Breast epithelium (tissue), 4 donors: ENCODE measurements around the gene CHCT1. TPM values are rescaled to one million over a fixed set of nuclear protein-coding genes. Genes with fewer than 3 reads are reported as not detected.

Experiments
- DNase-seq, 2 donors: peaks; one replicate each; pipeline ENCODE4 v3.0.0-alpha.2; 2019; ENCODE audit warnings: low spot score in 2 of 2
- H3K27ac ChIP-seq, 2 donors: fragments of 200-600 bp; sonication (generic) in 1 of 2; one replicate each; pipeline ENCODE4 v1.5.1; 2016 to 2019; ENCODE audit warnings: mild to moderate bottlenecking in 1 of 2
- H3K27me3 ChIP-seq, 2 donors: fragments of 200-600 bp; sonication (generic) in 1 of 2; one replicate each; pipeline versions ENCODE4 v1.5.1 to v1.6.0; 2017 to 2019; ENCODE audit warnings: control low read depth in 1 of 2, mild to moderate bottlenecking in 1 of 2
- H3K36me3 ChIP-seq: fragments of 200-600 bp; one replicate; pipeline ENCODE4 v1.5.1; 2019
- H3K4me1 ChIP-seq, 2 donors: fragments of 200-600 bp; sonication (generic); one replicate each; pipeline ENCODE4 v1.5.1; 2016 to 2019; ENCODE audit warnings: control low read depth in 1 of 2
- H3K4me3 ChIP-seq, 3 donors: fragments of 200-600 bp; sonication (generic); 1 replicate in 2 of 3; 2 replicates in 1 of 3; pipeline ENCODE4 v1.5.1; 2016 to 2019; ENCODE audit warnings: mild to moderate bottlenecking in 3 of 3, moderate library complexity in 2 of 3
- H3K9me3 ChIP-seq, 2 donors: fragments of 200-600 bp; sonication (generic) in 1 of 2; one replicate each; pipeline ENCODE4 v1.5.1; 2016 to 2019; ENCODE audit warnings: control low read depth in 1 of 2
- POLR2A ChIP-seq: fragments of 450-650 bp; IDR thresholded peaks from one replicate; pipeline ENCODE4 v1.6.1; 2016; ENCODE audit warnings: antibody characterized with exemption, mild to moderate bottlenecking, moderate library complexity
- POLR2AphosphoS5 ChIP-seq, 3 donors: sonication (generic); formaldehyde crosslinking; IDR thresholded peaks; one replicate each; pipeline ENCODE4 v1.6.1; 2017; ENCODE audit warnings: antibody characterized with exemption in 3 of 3
- intact Hi-C: fragments of 100-400 bp; cut with DNase I; formaldehyde crosslinking; loops from one replicate; pipeline ENCODE4 v1.15.1; 2023; ENCODE audit warnings: low total_unique reads
- total RNA-seq, 3 donors: library from RNA; depleted of rRNA; stranded (reverse); fragments of >200 nt; gene quantifications; one replicate each; pipeline ENCODE4 v1.1.0, GENCODE V29; 2016
- TF ChIP-seq, protein P1 (sequence below), 3 donors: fragments of 450-650 bp; IDR thresholded peaks; one replicate each; pipeline ENCODE4 v1.5.1; 2016 to 2017; ENCODE audit warnings: antibody characterized with exemption in 3 of 3, mild to moderate bottlenecking in 3 of 3, moderate library complexity in 3 of 3

Gene CHCT1
- total RNA-seq, 3 donors from 2014 or later = 0.32 TPM; not detected in 2

DNA sequence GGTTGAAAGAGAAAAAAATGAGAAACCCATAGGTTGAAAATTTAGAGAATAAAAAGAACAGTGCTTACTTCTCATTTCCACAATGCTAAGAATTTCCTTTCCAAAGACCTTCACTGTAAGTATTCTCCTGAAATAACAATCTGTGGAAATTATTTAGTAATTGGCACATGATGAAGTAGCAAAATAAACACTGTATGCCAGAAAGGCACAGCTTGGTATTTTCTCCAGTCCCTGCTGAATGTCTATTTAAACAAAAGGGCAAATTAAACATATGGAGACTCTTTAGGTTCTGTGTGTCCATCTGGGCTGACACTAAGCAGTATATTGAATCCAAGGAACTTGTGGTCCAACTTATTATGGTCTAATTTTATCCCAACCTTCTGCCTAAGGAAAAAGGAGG, 46.1 kb downstream of the CHCT1 start:
- no peak for DNase-seq
- Histone ChIP-seq H3K4me1 (no peaks in the 10 kb centered on the region), H3K4me3 (no peak overlapping the region), H3K27me3 (no peaks in the 10 kb centered on the region), H3K36me3 (no peaks in the 10 kb centered on the region), H3K9me3 (no peaks in the 10 kb centered on the region), H3K27ac (no peak overlapping the region)
- TF ChIP-seq POLR2AphosphoS5 (IDR thresholded peaks at IDR 0.05) = no peak
- TF ChIP-seq POLR2A = no peak
- TF ChIP-seq, protein P1, sequence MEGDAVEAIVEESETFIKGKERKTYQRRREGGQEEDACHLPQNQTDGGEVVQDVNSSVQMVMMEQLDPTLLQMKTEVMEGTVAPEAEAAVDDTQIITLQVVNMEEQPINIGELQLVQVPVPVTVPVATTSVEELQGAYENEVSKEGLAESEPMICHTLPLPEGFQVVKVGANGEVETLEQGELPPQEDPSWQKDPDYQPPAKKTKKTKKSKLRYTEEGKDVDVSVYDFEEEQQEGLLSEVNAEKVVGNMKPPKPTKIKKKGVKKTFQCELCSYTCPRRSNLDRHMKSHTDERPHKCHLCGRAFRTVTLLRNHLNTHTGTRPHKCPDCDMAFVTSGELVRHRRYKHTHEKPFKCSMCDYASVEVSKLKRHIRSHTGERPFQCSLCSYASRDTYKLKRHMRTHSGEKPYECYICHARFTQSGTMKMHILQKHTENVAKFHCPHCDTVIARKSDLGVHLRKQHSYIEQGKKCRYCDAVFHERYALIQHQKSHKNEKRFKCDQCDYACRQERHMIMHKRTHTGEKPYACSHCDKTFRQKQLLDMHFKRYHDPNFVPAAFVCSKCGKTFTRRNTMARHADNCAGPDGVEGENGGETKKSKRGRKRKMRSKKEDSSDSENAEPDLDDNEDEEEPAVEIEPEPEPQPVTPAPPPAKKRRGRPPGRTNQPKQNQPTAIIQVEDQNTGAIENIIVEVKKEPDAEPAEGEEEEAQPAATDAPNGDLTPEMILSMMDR (IDR thresholded peaks at IDR 0.05) = no peak
- intact Hi-C loops = no loop called here

DNA sequence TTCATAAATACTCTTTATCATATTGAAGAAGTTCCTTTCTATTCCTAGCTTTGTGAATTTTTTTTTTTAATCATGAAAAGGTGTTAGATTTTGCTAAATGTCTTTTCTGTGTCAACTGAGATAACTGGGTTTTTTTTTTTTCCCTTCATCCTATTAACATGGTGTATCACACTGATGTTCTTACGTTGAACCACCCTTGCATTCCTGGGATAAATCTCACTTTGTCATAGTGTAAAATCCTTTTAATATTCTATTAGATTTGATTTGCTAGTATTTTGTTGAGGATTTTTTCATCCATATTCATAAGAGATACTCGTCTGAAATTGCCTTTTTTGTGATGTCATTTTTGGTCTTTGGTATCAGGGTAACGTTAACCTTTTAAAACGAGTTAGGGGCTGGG, 49.2 kb downstream of the CHCT1 start:
- Histone ChIP-seq H3K9me3 (no peaks in the 10 kb centered on the region), H3K27ac (no peak overlapping the region), H3K4me1 (no peaks in the 10 kb centered on the region), H3K36me3 (no peaks in the 10 kb centered on the region), H3K27me3 (no peaks in the 10 kb centered on the region), H3K4me3 (no peak overlapping the region)
- intact Hi-C loops = no loop called here
- no peak for DNase-seq
- no peak for TF ChIP-seq POLR2A

DNA sequence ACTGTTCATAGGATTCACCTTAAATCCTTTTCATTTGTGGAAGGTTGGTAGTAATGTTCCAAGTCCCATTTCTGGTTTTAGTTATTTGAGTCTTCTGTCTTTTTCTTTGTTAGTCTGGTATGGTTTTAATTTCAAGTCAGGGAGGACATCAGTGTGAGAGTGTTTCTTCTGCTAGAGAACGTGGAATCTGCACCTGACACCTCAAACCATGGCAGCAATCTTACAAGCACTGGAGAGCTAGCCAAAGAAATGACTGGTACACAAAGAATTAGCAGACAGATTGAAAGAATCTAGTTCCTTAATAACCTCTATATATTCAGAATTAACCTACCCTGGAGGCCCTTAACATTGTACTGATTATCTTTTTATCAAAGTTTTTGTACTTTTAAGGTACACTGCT, 50.2 kb downstream of the CHCT1 start:
- intact Hi-C loops = no loop called here
- Histone ChIP-seq H3K27me3 (no peaks in the 10 kb centered on the region), H3K27ac (no peak overlapping the region), H3K36me3 (no peaks in the 10 kb centered on the region), H3K9me3 (no peaks in the 10 kb centered on the region), H3K4me3 (no peak overlapping the region), H3K4me1 (no peaks in the 10 kb centered on the region)
- no peak for DNase-seq
- TF ChIP-seq, protein P1 (IDR thresholded peaks at IDR 0.05) = no peak
- TF ChIP-seq POLR2AphosphoS5 (IDR thresholded peaks at IDR 0.05) (no peak), POLR2A (no peak)

DNA sequence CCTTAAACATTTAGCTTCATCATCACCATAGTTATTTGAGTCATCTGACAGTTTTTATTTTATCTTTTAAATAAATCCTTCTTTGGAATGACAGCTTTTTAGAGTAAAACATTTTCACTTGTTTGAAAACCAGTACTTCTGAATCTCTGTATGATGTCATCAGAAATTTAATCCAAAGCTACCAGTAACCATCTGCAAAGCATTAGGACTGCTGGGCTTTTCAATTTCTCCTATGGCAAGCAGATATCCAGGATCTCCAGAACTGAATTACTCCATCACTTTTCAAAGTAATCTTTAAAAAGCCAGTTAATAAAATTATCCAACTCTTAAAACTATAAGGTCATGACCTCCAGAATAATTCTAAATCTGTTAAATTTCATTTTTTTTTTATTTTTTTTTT, 51.5 kb downstream of the CHCT1 start:
- no peak overlapping the region for H3K4me3 ChIP-seq
- no peaks in the 10 kb centered on the region for H3K36me3 ChIP-seq
- H3K27ac ChIP-seq = no peak overlapping the region
- no peaks in the 10 kb centered on the region for H3K9me3 ChIP-seq
- no peaks in the 10 kb centered on the region for H3K4me1 ChIP-seq
- no peak for DNase-seq
- H3K27me3 ChIP-seq = no peaks in the 10 kb centered on the region
- intact Hi-C loops = no loop called here
- TF ChIP-seq POLR2A (no peak), POLR2AphosphoS5 (IDR thresholded peaks at IDR 0.05) (no peak)
- TF ChIP-seq, protein P1 (IDR thresholded peaks at IDR 0.05) = no peak

Other genes with a start within 250 kb of the CHCT1 start
- 10 to 100 TPM; 66.2 to 95.1 (median 69.1) TPM for gene USP32, start 30.4 kb upstream of the CHCT1 start, total RNA-seq
- gene APPBP2, start 103.8 kb downstream of the CHCT1 start, total RNA-seq = 10 to 100 TPM; 26.6 to 41.9 (median 30.2) TPM
- gene PPM1D, start 177.7 kb downstream of the CHCT1 start, total RNA-seq = 10 to 100 TPM; 12.3 to 19.6 (median 14.7) TPM